OCI-LY3 (cell line): ENCODE results near the gene ZMIZ1.

Experiments
- EZH2phosphoT487 ChIP-seq: fragments of 200-600 bp; shearing (Covaris generic); IDR thresholded peaks from 2 replicates; pipeline ENCODE4 v1.6.1; 2018; ENCODE audit warnings: antibody characterized with exemption, mixed run types, low read depth
- TF ChIP-seq, protein P1 (sequence below): fragments of 200-600, 300-600 bp; sonication (generic); IDR thresholded peaks from 2 replicates; pipeline ENCODE4 v1.5.1; 2014; ENCODE audit warnings: antibody characterized with exemption, low read length, low read depth

DNA sequence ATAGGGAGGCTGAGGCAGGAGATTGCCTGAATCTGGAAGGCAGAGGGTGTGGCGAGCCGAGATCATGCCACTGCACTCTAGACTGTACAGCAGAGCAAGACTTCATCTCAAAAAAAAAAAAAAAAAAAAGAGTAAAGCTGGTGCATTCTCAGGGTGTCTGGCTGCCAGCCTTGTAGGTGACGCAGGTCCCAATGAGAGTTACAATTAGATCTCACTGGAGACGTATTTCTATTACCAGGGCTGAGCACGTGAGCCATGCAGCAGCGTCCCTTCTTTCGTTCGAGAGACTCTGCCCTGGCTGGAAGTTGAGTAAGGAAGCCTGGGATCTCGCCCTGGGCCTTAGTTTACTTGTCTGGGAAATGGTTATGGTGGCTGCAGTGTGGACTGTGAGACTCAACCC lies 22.4 kb upstream of the ZMIZ1 start:
- TF ChIP-seq EZH2phosphoT487, result no peak
- TF ChIP-seq, protein P1, sequence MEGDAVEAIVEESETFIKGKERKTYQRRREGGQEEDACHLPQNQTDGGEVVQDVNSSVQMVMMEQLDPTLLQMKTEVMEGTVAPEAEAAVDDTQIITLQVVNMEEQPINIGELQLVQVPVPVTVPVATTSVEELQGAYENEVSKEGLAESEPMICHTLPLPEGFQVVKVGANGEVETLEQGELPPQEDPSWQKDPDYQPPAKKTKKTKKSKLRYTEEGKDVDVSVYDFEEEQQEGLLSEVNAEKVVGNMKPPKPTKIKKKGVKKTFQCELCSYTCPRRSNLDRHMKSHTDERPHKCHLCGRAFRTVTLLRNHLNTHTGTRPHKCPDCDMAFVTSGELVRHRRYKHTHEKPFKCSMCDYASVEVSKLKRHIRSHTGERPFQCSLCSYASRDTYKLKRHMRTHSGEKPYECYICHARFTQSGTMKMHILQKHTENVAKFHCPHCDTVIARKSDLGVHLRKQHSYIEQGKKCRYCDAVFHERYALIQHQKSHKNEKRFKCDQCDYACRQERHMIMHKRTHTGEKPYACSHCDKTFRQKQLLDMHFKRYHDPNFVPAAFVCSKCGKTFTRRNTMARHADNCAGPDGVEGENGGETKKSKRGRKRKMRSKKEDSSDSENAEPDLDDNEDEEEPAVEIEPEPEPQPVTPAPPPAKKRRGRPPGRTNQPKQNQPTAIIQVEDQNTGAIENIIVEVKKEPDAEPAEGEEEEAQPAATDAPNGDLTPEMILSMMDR, result no peak
